Measurements from ENCODE around the gene PNPLA7.
"Not testable (repeated sequence)": the region's sequence is repeated elsewhere in the genome, so short reads cannot be mapped to it uniquely, and the experiment has no call there.

DNA sequence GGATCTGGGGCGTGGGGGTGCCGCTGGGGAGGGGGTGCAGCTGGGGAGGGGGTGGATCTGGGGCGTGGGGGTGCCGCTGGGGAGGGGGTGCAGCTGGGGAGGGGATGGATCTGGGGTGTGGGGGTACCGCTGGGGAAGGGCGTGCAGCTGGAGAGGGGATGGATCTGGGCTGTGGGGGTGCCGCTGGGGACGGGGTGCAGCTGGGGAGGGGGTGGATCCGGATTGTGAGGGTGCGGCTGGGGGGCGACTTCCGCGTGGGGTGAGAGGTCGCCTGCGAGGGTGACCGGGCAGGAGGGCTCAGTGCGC, 709 bp upstream of the PNPLA7 start:
- TF ChIP-seq EZH2 (IDR thresholded peaks at IDR 0.05; ENCODE audit: borderline replicate concordance, insufficient read depth, low read depth, low read length, poor library complexity, severe bottlenecking) = not testable (repeated sequence)
- TF ChIP-seq, protein P1, sequence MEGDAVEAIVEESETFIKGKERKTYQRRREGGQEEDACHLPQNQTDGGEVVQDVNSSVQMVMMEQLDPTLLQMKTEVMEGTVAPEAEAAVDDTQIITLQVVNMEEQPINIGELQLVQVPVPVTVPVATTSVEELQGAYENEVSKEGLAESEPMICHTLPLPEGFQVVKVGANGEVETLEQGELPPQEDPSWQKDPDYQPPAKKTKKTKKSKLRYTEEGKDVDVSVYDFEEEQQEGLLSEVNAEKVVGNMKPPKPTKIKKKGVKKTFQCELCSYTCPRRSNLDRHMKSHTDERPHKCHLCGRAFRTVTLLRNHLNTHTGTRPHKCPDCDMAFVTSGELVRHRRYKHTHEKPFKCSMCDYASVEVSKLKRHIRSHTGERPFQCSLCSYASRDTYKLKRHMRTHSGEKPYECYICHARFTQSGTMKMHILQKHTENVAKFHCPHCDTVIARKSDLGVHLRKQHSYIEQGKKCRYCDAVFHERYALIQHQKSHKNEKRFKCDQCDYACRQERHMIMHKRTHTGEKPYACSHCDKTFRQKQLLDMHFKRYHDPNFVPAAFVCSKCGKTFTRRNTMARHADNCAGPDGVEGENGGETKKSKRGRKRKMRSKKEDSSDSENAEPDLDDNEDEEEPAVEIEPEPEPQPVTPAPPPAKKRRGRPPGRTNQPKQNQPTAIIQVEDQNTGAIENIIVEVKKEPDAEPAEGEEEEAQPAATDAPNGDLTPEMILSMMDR (IDR thresholded peaks at IDR 0.05) = not testable (repeated sequence)

Data from B cell (primary cell).